Subcutaneous adipose tissue (tissue), 4 donors: Measurements from ENCODE around the gene FLNB. TPM values are rescaled to one million over a fixed set of nuclear protein-coding genes. Genes with fewer than 3 reads are reported as not detected.

Experiments
- total RNA-seq, 4 donors: library from RNA; depleted of rRNA; stranded (reverse); fragments of >200 nt; gene quantifications; one replicate each; pipeline ENCODE4 v1.1.0, GENCODE V29; 2016
- TF ChIP-seq, protein P1 (sequence below): fragments of 450-650 bp; IDR thresholded peaks from one replicate; pipeline ENCODE4 v1.5.1; 2016; ENCODE audit warnings: low read depth, mild to moderate bottlenecking, control low read depth, antibody characterized with exemption, moderate library complexity

FLNB gene
- total RNA-seq, 4 donors from 2014 or later, result 62.2 to 158 (median 75.8) TPM

GRCh38 chr3:57973715-57974477 lies 34.3 kb upstream of the FLNB start:
- TF ChIP-seq, protein P1, sequence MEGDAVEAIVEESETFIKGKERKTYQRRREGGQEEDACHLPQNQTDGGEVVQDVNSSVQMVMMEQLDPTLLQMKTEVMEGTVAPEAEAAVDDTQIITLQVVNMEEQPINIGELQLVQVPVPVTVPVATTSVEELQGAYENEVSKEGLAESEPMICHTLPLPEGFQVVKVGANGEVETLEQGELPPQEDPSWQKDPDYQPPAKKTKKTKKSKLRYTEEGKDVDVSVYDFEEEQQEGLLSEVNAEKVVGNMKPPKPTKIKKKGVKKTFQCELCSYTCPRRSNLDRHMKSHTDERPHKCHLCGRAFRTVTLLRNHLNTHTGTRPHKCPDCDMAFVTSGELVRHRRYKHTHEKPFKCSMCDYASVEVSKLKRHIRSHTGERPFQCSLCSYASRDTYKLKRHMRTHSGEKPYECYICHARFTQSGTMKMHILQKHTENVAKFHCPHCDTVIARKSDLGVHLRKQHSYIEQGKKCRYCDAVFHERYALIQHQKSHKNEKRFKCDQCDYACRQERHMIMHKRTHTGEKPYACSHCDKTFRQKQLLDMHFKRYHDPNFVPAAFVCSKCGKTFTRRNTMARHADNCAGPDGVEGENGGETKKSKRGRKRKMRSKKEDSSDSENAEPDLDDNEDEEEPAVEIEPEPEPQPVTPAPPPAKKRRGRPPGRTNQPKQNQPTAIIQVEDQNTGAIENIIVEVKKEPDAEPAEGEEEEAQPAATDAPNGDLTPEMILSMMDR, result no peak

DNA sequence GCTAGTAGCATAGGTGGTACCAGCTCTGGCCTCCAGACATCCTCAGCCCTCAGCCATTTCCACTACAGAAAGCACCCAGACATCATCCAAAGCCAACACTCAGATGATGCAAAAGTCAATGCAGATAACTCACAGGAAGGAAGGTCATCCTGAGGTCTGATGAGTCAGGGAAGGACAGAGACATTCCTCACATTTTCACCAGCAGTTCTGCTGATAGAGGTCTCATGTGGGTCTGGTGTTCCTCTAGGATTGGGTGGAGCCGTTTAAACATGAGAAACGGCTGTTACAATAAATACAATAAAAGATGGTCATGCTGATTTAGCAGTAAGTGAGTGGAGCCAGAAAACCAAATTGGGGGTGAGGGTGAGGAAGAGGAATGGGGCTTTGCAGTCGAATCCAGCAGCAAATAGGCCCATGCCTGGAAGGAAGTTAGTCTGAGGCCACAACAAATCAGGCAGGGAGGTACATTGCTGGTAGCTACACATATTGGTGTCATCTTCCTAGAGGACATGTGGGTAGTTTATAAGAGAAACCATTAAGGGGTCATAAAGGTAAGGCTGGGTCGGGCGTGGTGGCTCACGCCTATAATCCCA lies 33.3 kb upstream of the FLNB start:
- TF ChIP-seq, protein P1, result no peak

DNA sequence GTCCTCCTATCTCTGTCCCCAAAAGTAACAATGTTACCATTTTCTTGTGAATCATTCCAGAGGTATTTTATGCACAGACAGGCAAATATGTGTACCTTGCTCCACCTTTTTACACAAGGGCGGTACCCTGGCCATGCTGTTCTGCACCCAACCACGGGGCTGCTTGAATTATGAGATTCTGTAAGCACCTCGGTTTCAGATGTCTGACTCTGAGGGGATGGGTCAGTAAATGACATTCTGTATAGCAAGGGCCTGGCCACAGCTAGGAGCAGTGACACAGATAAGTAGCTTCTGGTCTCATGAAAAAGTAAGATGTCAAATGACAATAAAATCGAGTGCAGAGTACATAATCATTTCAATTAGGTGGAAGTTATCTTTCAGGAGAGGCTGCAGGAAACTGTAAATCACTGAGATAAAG lies 30.4 kb upstream of the FLNB start:
- TF ChIP-seq, protein P1, result no peak

- TF ChIP-seq, protein P1, result no peak
These were observed 29.9 kb upstream of the FLNB start for GRCh38 chr3:57978316-57978715.

DNA sequence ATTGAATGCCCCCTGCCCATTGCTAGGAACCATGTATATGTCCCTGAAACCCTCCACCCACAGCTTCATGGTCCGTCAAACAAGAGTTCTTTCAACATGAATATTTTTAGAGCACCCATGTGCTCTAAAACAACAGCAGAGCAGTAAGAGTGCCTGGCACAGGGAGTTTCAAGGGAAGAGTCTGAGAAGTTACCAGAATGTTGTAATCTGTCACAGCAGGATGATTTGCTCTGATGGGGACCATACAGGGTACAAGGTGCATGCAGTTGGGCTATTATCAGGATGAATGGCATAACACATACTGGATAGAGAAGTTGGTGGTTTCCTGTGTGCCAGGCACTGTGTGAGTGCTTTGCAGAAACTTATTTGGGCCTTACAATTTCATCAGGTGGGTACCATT lies 27.8 kb upstream of the FLNB start:
- TF ChIP-seq, protein P1, result no peak

DNA sequence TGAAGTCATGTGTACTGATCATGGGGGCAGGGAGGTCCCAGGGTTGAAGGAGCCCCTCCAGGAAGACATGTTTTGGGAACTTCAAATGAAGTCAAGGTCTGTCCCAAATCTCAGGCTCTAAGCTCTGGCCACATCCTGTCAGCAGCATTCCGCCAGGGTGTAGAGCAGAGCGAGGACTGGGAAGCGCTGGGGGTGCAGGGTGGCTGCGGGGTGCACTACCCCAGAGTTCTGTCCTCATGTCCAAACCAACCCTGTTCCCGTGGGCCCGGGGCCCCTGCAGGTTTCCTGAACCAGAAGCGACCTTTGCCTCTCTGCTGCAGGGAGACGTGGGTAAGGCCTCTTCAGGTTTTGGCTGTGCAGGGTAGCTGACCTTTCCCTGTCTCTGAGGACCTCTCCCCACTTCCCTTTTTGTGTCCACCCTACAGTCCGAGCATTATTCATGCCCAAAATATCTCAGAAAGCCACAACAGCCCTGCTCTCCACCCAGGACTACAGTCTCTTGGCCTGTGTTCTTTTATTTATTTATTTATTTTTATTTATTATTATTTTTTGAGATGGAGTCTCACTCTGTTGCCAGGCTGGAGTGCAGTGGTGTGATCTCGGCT lies 26.6 kb upstream of the FLNB start:
- TF ChIP-seq, protein P1, result no peak

GRCh38 chr3:57982561-57983243 lies 25.5 kb upstream of the FLNB start:
- TF ChIP-seq, protein P1, result no peak
